HepG2 (cell line): Measurements from ENCODE around the gene CASD1. TPM values are rescaled to one million over a fixed set of nuclear protein-coding genes. Genes with fewer than 3 reads are reported as not detected.
A peak's percentile ranks its signal among the peaks of the same experiment; 100 is the strongest.

Experiments used
- ATAC-seq: fragments of 200-7000 bp; cut with Tn5 transposase; 3 replicates; pipeline ENCODE4 v1.9.1; 2020; ENCODE audit warnings: mild to moderate bottlenecking, moderate library complexity
- BruUV-seq: library from RNA; stranded (reverse); fragments of 400-500 nt; replicated peaks from 2 replicates; lab custom pipeline; 2021; lab: Mats Ljungman, UMichigan
- CTCF ChIA-PET: fragments of 300-600 bp; formaldehyde crosslinking; extraction: SDS; loops from one replicate; lab custom pipeline; 2021; ENCODE audit warnings: low total read pairs, inconsistent platforms, low intra/inter-chr PET ratio; lab: Yijun Ruan, JAX
- POLR2A ChIA-PET: fragments of 350-600 bp; sonication (Branson Sonifier 250); formaldehyde crosslinking; loops from one replicate; lab custom pipeline; 2020; ENCODE audit warnings: antibody characterized with exemption, inconsistent platforms; lab: Yijun Ruan, JAX
- DNase-seq: peaks from one replicate; pipeline ENCODE4 v3.0.0-alpha.2; 2015; ENCODE audit warnings: low spot score
- FAIRE-seq: peaks from 3 replicates; lab custom pipeline; 2011; peaks lifted over from hg19 to GRCh38; lab: Jason Lieb, UNC
- H2AFZ ChIP-seq: one replicate; pipeline ENCODE4 v1.6.1; 2011; ENCODE audit warnings: low read length, inconsistent platforms
- H3K27ac ChIP-seq: fragments of 300-600 bp; 3 replicates; pipeline ENCODE4 v1.8.0; 2011; ENCODE audit warnings: mixed run types, mild to moderate bottlenecking, mixed read lengths, low read length, inconsistent platforms; ENCODE audit not compliant: insufficient read depth; ENCODE audit errors: extremely low read length
- H3K27me3 ChIP-seq, 2 experiments: fragments of 200-600 bp in 1 of 2; 2 replicates in 1 of 2; 3 replicates in 1 of 2; pipeline versions ENCODE4 v1.6.0 to v1.8.0; 2011; ENCODE audit warnings: low read length in 2 of 2, mild to moderate bottlenecking in 2 of 2, moderate library complexity in 2 of 2, inconsistent platforms in 1 of 2; ENCODE audit not compliant: insufficient read depth in 2 of 2, control insufficient read depth in 1 of 2
- H3K36me3 ChIP-seq, 2 experiments: fragments of 200-600 bp in 1 of 2; replicated peaks in 1 of 2; 2 replicates in 1 of 2; 3 replicates in 1 of 2; pipeline versions ENCODE4 v1.5.1 to v1.8.0; 2011; ENCODE audit warnings: low read length in 2 of 2, inconsistent platforms in 1 of 2; ENCODE audit not compliant: insufficient read depth in 2 of 2, control insufficient read depth in 1 of 2
- H3K4me1 ChIP-seq: 2 replicates; pipeline ENCODE4 v1.5.1; 2012; ENCODE audit warnings: low read length, inconsistent platforms; ENCODE audit not compliant: insufficient read depth
- H3K4me2 ChIP-seq: 2 replicates; pipeline ENCODE4 v1.6.0; 2011; ENCODE audit warnings: low read depth, low read length, inconsistent platforms
- H3K4me3 ChIP-seq, 3 experiments: fragments of 200-600 bp in 1 of 3; sonication (generic), shearing (Covaris generic) in 1 of 3; replicated peaks in 1 of 3; 2 replicates each; pipeline ENCODE4 v1.5.1; 2011 to 2016; ENCODE audit warnings: low read length in 3 of 3, inconsistent platforms in 2 of 3, low read depth in 2 of 3, mild to moderate bottlenecking in 2 of 3, control low read depth in 1 of 3, mixed read lengths in 1 of 3; ENCODE audit not compliant: insufficient read depth in 1 of 3
- H3K79me2 ChIP-seq: one replicate; pipeline ENCODE4 v1.6.1; 2011; ENCODE audit warnings: low read length, inconsistent platforms; ENCODE audit not compliant: insufficient read depth
- H3K9ac ChIP-seq: 2 replicates; pipeline ENCODE4 v1.6.0; 2011; ENCODE audit warnings: mild to moderate bottlenecking, low read depth, low read length, inconsistent platforms; ENCODE audit not compliant: insufficient read depth
- H3K9me3 ChIP-seq: 2 replicates; pipeline ENCODE4 v1.5.1; 2012; ENCODE audit warnings: mild to moderate bottlenecking, low read length
- H4K20me1 ChIP-seq: 2 replicates; pipeline ENCODE4 v1.6.0; 2011; ENCODE audit warnings: inconsistent platforms, mild to moderate bottlenecking, low read length, moderate library complexity; ENCODE audit not compliant: insufficient read depth
- CAMTA2 ChIP-seq: sonication (generic); formaldehyde crosslinking; IDR thresholded peaks from 2 replicates; pipeline ENCODE4 v1.4.0; 2020; ENCODE audit warnings: mild to moderate bottlenecking, missing genetic modification reagents, borderline replicate concordance
- CREM ChIP-seq, 2 experiments: sonication (generic) in 1 of 2; formaldehyde crosslinking in 1 of 2; IDR thresholded peaks; 2 replicates each; pipeline versions ENCODE4 v1.4.0 to v1.6.1; 2016 to 2020; ENCODE audit warnings: antibody characterized with exemption in 1 of 2, mild to moderate bottlenecking in 1 of 2, missing genetic modification reagents in 1 of 2
- DDIT3 ChIP-seq: sonication (generic); formaldehyde crosslinking; IDR thresholded peaks from 2 replicates; pipeline ENCODE4 v1.4.0; 2020; ENCODE audit warnings: mild to moderate bottlenecking, missing genetic modification reagents
- E2F1 ChIP-seq: sonication (generic); formaldehyde crosslinking; IDR thresholded peaks from 2 replicates; pipeline ENCODE4 v1.5.0; 2020; ENCODE audit warnings: missing genetic modification reagents
- NFKBIZ ChIP-seq: IDR thresholded peaks from 2 replicates; pipeline ENCODE4 v1.6.1; 2018; ENCODE audit warnings: missing genetic modification reagents, missing compliant biosample characterization
- SMC3 ChIP-seq: IDR thresholded peaks from 2 replicates; pipeline ENCODE4 v1.6.1; 2011; ENCODE audit warnings: low read length, improper control_type of control experiment
- THAP11 ChIP-seq: IDR thresholded peaks from 2 replicates; pipeline ENCODE4 v1.6.1; 2016; ENCODE audit warnings: missing biosample characterization, missing genetic modification reagents
- THAP8 ChIP-seq: sonication (generic); formaldehyde crosslinking; IDR thresholded peaks from 2 replicates; pipeline ENCODE4 v1.5.1; 2020; ENCODE audit warnings: missing genetic modification reagents, mild to moderate bottlenecking, borderline replicate concordance
- TRAFD1 ChIP-seq: sonication (generic); formaldehyde crosslinking; IDR thresholded peaks from 2 replicates; pipeline ENCODE4 v1.5.1; 2020; ENCODE audit warnings: missing genetic modification reagents, mild to moderate bottlenecking, borderline replicate concordance
- TSC22D2 ChIP-seq: sonication (generic); formaldehyde crosslinking; IDR thresholded peaks from 2 replicates; pipeline ENCODE4 v1.5.1; 2020; ENCODE audit warnings: missing genetic modification reagents, mild to moderate bottlenecking, borderline replicate concordance
- ZNF263 ChIP-seq: sonication (generic); formaldehyde crosslinking; IDR thresholded peaks from 2 replicates; pipeline ENCODE4 v1.4.0; 2020; ENCODE audit warnings: missing genetic modification reagents
- ZNF362 ChIP-seq: sonication (generic); formaldehyde crosslinking; IDR thresholded peaks from 2 replicates; pipeline ENCODE4 v1.4.0; 2020; ENCODE audit warnings: missing genetic modification reagents, mild to moderate bottlenecking, borderline replicate concordance
- WGBS: methylation state at CpG from one replicate; pipeline ENCODE4 v1.1.6; 2017; ENCODE audit warnings: low lambda C conversion rate; 5-methylcytosine and 5-hydroxymethylcytosine counted together
- in situ Hi-C: cut with HindIII; loops from 2 replicates; pipeline ENCODE4 v1.10.0; 2017; ENCODE audit warnings: low pct_unique_long_range_greater_than_20kb; ENCODE audit not compliant: extremely low pct_ligation_motif_present
- intact Hi-C: fragments of 100-400 bp; cut with micrococcal nuclease; formaldehyde crosslinking; loops from one replicate; pipeline ENCODE4 v1.10.0; 2022; ENCODE audit not compliant: unreplicated experiment
- polyA plus RNA-seq, 8 experiments: library from polyadenylated mRNA; depleted of rRNA in 3 of 8; stranded (reverse) in 7 of 8; unstranded in 1 of 8; fragments of >200 nt; fragmentation: Illumina TruSeq in 4 of 8; extraction: Trizol in 4 of 8; gene quantifications; 2 replicates each; pipeline versions ENCODE4 v1.2.1 to v1.2.3, GENCODE V29; 2011 to 2016; ENCODE audit warnings: low read depth in 4 of 8, missing spikeins in 1 of 8, mixed read lengths in 1 of 8; ENCODE audit not compliant: insufficient read depth in 1 of 8
- total RNA-seq, 5 experiments: library from RNA; depleted of rRNA; stranded (reverse); fragments of >200 nt; fragmentation: Illumina TruSeq; extraction: Trizol; gene quantifications; 2 replicates each; pipeline ENCODE4 v1.2.3, GENCODE V29; 2016; ENCODE audit warnings: low read depth in 1 of 5

The CASD1 gene
- total and polyA plus RNA-seq, 2 of the 13 experiments (the other 11 are each of a cell fraction or from before 2014, with no cell fraction given): 22.9 to 32.6 TPM

GRCh38 chr7:94481279-94481678, 28.3 kb upstream of the CASD1 start:
- no peaks in the 10 kb centered on the region for H3K79me2 ChIP-seq
- CTCF ChIA-PET: no interaction called here
- ATAC-seq (no peak), DNase-seq (no peak), FAIRE-seq (no peak)
- no peaks in the 10 kb centered on the region for H4K20me1 ChIP-seq
- no peak overlapping the region for H3K4me2 ChIP-seq
- no peaks in the 10 kb centered on the region for H3K9me3 ChIP-seq
- H3K27me3 ChIP-seq: peaks cover 0 to 9% of the 10 kb centered on the region in 2 experiments; a peak in 1 of 5 replicates
- H3K27ac ChIP-seq: no peak overlapping the region
- WGBS: 91% methylated on average over 3 of the region's 3 CpGs
- no peaks in the 10 kb centered on the region for H3K36me3 ChIP-seq
- no peak overlapping the region for H3K4me3 ChIP-seq
- POLR2A ChIA-PET: no interaction called here
- in situ Hi-C loops: no loop called here
- no peak for TF ChIP-seq SMC3
- TF ChIP-seq ZNF263 (CRISPR knock-in tag): no peak
- no peak for TF ChIP-seq CREM (IDR thresholded peaks at IDR 0.05)
- TF ChIP-seq CREM (CRISPR knock-in tag; IDR thresholded peaks at IDR 0.05): no peak
- no peak for TF ChIP-seq DDIT3
- no peak for TF ChIP-seq THAP8 (CRISPR knock-in tag)
- no peak for TF ChIP-seq NFKBIZ (CRISPR knock-in tag)
- TF ChIP-seq TSC22D2 (CRISPR knock-in tag): no peak
- intact Hi-C loops: no loop called here
- H3K4me1 ChIP-seq: peaks cover 24% of the 10 kb centered on the region
- BruUV-seq: no TSS peak
- no peak overlapping the region for H3K9ac ChIP-seq
- no peak overlapping the region for H2AFZ ChIP-seq

- 48% methylated on average over 6 of the region's 9 CpGs for WGBS
- Histone ChIP-seq H3K4me3 (no peak overlapping the region), H3K4me2 (peak overlapping the region; percentile 32; the same call in 1 of the 2 replicates), H2AFZ (no peak overlapping the region), H3K9me3 (no peaks in the 10 kb centered on the region), H3K27me3 (peaks cover 0 to 9% of the 10 kb centered on the region in 2 experiments; a peak in 1 of 5 replicates), H4K20me1 (no peaks in the 10 kb centered on the region), H3K9ac (no peak overlapping the region), H3K36me3 (no peaks in the 10 kb centered on the region), H3K27ac (no peak overlapping the region), H3K4me1 (peaks cover 9% of the 10 kb centered on the region), H3K79me2 (no peaks in the 10 kb centered on the region)
- ATAC-seq: no peak
- in situ Hi-C loops: no loop called here
- TF ChIP-seq ZNF362 (CRISPR knock-in tag) (no peak), TRAFD1 (CRISPR knock-in tag) (no peak), THAP11 (CRISPR knock-in tag) (no peak), E2F1 (CRISPR knock-in tag) (no peak), CAMTA2 (CRISPR knock-in tag) (no peak)
- no peak for FAIRE-seq
- no peak for DNase-seq
- ChIA-PET POLR2A (interaction anchor here (0.7 kb wide), 1 partner anchor 936 kb away, joined by 3 read pairs; no protein-coding TSS in a partner anchor), CTCF (no interaction called here)
- no TSS peak for BruUV-seq
- intact Hi-C loops: no loop called here
Observed at GRCh38 chr7:94482796-94483195, 26.8 kb upstream of the CASD1 start.
